GM10266 (cell line): ENCODE results near the gene SH3RF3.

Experiments
- DNase-seq: peaks from one replicate; pipeline ENCODE4 v3.0.0; 2012; ENCODE audit errors: extremely low spot score
- TF ChIP-seq, protein P1 (sequence below): IDR thresholded peaks from 2 replicates; pipeline ENCODE4 v1.5.1; 2012; ENCODE audit warnings: mild to moderate bottlenecking, low read depth; ENCODE audit not compliant: control insufficient read depth, insufficient read depth; ENCODE audit errors: missing control alignments

The SH3RF3 gene

DNA sequence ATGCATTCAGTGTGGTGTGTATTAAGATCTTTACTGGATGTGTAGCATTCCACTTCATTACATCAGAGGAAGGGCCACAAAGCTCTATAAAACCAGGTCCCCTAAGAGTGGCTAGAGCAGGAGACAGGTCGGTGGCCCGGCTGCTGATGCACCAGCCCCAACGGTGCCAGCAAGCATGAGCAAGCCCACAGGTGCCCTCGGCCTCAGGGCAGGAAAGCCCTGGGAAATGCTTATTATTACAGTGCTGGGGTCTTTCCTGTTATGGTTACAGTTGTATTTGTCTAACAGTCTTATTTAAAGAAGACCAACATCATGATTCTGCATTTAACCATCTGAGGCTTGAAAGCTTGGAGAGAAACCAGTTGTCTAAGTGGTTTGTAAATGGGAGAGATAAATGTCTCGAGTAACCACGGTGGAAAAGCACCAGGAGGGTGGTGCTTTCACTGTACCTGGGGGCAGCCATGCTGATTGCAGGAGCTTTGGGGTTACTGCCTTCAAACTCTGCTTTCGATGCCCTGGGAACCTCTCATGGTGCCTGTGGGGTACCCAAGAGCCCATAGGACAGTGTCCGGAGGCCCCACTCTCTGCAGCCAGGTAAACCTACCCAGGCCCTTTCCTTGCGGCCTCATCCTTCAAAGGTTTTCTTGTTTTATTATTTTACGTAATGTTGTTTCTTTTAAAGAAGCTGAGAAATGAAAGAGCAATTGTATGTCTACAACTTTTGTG, 133.1 kb downstream of the SH3RF3 start:
- TF ChIP-seq, protein P1, sequence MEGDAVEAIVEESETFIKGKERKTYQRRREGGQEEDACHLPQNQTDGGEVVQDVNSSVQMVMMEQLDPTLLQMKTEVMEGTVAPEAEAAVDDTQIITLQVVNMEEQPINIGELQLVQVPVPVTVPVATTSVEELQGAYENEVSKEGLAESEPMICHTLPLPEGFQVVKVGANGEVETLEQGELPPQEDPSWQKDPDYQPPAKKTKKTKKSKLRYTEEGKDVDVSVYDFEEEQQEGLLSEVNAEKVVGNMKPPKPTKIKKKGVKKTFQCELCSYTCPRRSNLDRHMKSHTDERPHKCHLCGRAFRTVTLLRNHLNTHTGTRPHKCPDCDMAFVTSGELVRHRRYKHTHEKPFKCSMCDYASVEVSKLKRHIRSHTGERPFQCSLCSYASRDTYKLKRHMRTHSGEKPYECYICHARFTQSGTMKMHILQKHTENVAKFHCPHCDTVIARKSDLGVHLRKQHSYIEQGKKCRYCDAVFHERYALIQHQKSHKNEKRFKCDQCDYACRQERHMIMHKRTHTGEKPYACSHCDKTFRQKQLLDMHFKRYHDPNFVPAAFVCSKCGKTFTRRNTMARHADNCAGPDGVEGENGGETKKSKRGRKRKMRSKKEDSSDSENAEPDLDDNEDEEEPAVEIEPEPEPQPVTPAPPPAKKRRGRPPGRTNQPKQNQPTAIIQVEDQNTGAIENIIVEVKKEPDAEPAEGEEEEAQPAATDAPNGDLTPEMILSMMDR, result no peak
- DNase-seq, result no peak

DNA sequence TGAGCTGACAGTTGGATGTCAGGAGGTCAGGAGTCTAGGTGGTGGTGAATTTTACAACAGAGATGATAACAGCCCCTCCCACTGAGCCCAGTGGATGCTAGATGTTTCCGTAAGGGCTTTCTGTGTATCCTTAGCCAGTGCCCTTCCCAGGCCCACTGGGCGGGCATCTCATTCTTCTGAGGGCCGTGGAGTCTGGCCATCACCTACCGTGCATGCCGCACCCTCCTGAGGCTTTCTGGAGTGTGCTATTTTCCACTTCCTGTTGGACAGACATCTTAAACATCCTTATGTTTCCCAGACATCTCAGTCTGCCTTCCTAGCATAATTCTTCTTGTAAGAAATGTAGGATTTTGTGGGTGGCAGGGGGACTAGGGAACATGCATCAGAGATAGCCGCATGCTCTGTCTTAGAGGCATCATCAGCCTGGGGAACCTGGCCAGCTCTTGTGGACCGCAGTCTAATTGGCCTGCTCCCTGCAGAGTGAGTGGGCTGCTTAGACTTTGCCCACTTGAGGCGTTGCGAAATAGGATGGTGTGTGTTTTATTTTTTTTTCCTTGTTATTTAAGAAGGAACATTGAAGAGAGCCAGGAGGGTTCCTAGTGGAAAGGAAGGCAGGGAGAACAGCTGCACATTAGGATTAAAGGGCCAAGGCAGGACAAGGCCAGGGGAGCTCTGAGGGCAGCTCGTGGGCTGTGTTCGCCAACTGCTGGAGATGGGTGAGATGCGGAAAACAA, 135.8 kb downstream of the SH3RF3 start:
- TF ChIP-seq, protein P1, result no peak
- DNase-seq, result no peak

DNA sequence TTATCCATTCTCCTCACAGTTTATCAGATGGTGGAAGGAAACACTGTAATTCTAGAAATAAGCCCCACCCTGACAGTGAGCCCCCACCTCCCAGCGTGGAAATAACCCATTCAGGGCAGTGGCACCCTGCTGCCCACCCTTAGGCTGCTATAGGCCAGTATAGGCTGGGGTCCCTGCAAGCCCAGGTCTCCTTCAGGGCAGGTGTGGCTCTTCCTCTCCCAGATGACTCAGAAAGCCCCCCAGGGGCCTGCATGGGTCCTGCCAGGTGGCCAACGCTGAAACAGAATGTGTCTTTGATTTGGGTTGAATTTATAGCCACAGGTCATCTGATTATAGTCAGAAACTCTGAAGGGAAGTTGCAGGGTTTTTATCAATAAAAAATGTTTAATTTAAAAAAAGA, 136.4 kb downstream of the SH3RF3 start:
- no peak for DNase-seq
- TF ChIP-seq, protein P1, result no peak

DNA sequence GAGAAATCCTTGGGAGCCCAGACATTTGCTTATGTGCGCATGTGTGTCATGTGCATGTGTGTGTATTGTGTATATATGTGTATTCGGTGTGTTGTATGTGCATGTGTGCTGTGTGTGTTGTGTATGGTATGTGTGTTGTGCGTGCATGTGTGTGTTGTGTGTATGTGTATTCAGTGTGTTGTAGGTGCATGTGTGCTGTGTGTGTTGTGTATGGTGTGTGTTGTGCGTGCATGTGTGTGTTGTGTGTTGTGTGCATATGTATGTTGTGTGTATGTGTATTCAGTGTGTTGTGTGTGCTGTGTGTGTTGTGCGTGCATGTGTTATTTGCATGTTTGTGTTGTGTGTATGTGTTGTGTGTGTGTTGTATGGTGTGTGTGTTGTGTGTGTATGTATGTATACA, 136.9 kb downstream of the SH3RF3 start:
- TF ChIP-seq, protein P1, result no peak
- no peak for DNase-seq

DNA sequence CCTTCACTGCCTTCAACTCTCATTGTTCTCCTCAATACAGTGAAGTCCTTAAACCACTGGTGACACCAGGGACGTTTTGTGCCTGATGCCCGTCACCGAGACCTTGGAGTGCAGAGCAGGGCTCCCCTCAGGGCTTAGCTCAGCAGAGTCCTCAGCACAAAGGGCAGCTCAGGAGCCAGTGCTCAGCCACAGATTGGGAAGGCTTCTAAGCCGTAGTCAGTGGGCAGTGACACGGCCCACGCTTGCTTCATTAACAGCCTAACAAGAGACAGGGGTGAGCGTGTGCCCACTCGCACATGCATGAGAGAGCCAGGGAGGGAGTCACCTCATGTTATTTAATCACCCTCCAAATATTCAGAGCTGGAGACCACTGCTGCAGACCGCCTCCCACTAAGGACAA, 137.5 kb downstream of the SH3RF3 start:
- TF ChIP-seq, protein P1, result no peak
- no peak for DNase-seq

DNA sequence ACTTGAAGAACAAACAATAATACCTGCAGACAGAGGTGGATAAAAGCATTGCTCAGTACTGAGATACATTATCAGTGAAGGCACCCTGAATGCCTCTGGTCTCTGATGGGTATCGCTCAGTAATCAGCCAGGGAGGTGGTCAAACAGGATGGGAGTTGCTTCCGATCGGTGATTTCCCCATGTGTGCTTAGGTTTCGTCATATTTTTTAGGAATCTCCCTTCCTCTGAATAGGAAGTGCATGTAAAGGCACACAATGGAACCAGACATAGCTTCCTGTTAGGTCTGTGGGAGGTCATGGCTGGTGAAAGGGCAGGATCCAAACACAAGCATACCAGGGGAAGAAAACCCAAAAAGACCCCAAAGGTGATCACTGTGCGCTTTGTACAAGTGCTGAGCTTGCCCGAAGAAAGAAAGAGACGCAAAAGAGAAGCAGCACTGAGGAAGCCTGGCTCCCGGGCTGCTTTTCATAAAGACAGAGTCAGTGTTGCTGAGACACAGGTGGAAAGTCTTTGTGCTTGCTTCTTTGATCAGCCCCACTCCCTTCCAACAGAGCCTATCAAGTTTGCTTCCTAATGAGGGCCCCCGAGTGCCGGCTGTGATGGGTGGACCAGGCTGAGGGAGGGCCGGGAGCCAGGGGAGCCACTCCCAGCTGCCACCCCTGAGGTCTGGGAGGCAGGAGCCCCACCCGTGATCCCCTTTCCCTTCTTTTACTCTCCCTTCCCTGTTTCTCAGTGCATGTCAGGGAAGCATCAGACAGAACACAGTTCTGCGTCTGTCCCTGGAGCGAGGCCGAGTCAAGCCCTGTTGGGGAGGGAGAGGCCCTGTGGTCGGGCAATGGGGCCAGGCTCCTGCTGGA, 138.2 kb downstream of the SH3RF3 start:
- no peak for DNase-seq

More for the DNA sequence above, 138.2 kb downstream of the SH3RF3 start:
- TF ChIP-seq, protein P1, result no peak
